GM21529 (cell line): ENCODE results near the gene CNOT6.
A peak's percentile ranks its signal among the peaks of the same experiment; 100 is the strongest.
"Not testable (repeated sequence)": the region's sequence is repeated elsewhere in the genome, so short reads cannot be mapped to it uniquely, and the experiment has no call there.

ENCODE experiments used
- ATAC-seq: cut with Tn5 transposase; IDR thresholded peaks from one replicate; pipeline ENCODE4 v1.9.1; 2021; ENCODE audit not compliant: unreplicated experiment

Gene CNOT6

DNA sequence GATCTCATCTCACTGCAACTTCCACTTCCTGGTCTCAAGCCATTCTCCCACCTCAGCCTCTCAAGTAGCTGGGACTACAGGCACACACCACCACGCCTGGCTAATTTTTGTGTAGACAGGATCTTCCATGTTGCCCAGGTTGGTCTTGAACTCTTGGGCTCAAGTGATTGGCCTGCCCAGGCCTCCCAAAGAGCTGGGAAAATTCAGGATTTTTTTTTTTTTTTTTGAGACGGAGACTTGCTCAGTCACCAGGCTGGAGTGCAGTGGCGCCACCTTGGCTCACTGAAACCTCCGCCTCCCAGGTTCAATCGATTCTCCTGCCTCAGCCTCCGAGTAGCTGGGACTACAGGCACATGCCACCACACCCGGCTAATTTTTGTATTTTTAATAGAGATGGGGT is 21.8 kb downstream of the CNOT6 start:
- ATAC-seq, result not testable (repeated sequence)

DNA sequence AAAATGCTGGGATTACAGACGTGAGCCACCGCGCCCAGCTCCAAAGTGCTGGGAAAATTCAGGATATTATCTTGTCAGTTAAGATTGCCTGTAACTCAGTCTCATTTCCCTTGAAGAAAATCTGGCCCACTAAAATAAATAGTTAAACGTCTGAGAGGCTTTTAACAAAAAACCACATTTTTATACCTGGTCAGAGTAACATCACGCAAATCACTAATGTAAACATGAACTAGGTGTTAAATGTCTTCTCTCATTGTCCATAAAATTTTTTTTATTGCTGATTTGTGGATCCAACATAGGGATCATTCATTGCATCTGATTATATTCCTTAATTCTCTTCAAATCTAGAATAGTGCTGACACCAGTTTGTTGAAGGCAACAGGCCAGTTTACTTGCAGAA is 22.3 kb downstream of the CNOT6 start:
- ATAC-seq, result no peak

DNA sequence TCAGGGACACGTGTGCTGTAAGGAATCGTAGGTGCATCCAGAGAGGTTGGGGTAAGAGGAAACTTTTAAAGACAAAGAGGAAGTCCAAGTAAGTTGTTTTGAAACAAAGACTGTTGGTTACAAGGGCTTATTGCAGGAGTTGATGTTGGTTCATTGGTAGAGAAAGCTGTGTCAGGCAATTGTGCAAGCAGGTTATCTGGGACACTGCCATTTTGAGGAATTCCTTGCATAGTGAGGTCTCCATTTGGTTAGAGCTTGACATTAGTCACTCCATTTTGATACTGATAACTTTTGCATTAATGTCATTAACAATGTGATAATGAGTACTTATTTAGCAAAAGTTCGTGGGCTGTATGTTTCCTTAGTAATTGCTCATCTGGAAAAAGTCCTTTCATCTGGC is 24.9 kb downstream of the CNOT6 start:
- ATAC-seq, result no peak

DNA sequence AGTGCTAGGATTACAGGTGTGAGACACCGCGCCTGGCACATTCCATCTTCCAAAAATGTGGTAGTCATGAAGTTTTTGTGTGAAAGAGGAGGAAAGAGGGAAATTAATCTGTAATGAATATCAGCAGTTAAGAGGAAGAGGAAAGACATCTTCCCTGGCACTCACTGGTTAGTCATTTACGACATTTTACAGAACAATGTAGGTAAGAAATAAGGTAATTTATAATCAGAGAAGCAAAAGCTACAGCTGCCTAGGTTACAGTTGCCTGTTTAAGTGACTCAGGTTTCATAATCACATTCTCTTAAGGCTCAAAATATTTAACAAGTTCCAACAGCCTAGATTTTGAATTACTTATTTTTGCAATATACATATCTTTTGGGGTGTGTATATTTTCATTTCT is 26.9 kb downstream of the CNOT6 start:
- no peak for ATAC-seq

DNA sequence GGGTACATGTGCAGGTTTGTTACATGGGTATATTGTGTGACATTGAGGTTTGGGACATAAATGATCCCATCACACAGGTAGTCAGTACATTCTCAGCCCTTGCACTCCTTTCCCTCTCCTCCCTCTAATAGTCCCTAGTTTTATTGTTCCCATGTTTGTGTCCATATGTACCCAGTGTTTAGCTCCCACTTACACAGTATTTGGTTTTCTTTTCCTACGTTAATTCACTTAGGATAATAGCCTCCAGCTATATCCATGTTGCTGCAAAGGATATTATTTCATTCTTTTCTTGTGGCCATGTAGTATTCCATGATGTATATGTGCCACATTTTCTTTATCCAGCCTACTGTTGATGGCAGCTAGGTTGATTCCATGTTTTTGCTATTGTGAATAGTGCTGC is 27.4 kb downstream of the CNOT6 start:
- ATAC-seq, result no peak

DNA sequence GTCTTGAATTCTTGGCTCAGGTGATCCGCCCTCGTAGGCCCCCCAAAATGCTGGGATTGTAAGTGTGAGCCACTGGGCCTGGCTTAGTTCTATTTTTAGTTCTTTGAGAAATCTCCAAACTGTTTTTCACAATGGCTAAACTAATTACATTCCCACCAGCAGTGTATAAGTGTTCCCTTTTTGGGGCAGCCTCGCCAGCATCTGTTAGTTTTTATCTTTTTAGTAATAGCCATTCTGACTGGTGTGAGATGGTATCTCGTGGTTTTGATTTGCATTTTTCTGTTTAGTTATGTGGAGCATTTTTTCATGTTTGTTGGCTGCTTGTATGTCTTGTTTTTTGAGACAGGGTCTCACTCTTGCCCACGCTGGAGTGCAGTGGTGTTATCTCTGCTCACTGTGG is 28.2 kb downstream of the CNOT6 start:
- ATAC-seq, result no peak

DNA sequence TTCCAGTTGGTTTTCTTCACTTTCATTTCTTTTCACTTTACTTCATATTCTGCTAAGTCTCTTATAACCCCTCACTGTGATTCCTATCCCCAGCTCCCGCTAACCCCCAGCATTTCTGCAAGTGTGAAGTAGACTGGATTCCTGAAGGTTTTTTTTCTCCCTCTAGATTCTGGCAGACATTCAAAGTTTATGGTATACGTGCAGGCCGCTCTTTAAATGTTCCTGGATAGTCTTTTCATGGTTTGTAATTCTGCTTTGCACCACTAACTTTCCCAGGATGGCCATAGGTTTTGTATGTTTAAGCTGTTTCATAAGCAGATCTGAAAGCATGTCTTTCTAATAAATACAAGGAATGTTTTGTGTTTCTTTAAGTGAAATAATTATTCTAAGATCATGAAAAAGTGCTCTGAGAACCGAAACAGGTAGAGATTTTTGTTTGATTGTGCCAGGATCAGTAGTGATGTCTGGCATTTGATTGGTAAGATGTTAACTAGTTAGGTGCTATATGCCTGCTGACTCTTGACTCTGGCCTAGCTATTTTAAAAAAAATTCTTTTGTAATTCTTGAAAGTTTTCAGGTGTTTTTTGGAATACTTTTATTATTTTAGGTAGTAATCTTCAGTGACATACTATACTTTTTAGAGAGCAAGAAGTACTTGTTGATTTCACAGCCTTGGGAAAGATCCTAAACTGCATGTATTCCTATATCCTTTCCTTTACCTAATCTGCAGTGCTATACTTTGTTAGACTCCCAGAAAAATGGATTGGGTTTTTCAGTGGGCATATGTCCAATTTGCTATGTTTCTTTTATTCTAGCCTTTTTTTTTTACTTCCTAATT is 29.7 kb downstream of the CNOT6 start:
- no peak for ATAC-seq

DNA sequence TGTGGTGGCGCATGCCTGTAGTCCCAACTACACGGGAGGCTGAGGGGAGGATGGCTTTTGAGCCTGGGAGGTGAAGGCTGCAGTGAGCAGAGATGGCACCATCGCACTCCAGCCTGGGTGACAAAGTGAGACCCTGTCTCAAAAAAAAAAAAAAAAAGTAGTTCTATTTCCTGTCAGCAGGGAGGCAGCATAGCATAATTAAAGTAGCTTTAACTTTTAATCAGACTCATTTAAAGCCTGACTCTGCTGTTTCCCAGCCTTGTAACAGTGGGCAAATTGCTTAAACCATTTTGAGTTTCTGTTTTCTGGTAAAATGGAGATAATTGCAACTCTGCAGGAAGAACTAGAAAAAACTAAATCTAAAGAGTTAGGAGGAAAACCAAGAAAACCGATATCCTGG is 31.2 kb downstream of the CNOT6 start:
- ATAC-seq, result no peak

DNA sequence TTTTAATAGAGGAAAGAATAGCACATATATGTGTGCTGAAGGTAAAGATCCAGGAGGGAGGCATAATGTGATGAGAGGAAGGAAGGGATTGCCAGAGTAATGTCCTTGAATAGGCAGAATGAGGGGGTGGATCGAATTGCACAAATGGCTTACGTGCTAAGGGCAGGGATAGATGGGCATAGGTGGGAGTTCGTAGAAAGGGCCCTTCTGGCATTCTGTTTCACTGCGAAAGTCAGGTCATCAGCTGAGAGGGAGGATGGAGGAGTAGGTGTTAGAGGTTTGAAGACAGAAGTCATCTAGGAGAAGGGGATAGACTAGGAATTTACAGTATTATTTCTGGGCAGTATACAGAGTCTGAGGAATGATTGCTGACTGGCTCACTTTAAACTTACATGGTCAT is 32.1 kb downstream of the CNOT6 start:
- no peak for ATAC-seq

DNA sequence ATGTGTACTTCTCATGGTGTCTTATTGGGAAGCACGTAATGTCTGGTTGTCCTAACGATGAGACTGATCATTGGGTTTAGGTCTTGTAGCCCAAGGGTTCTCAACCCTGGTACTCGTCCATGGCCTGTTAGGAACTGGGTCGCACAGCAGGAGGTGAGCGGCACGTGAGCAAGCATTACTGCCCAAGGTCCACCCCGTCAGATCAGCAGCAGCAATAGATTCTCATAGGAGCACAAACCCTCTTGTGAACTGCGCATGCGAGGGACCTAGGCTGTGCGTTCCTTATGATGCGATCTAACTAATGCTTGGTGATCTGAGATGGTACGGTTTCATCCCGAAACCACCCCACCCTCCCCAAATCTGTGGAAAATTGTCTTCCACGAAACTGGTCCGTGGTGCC is 33.5 kb downstream of the CNOT6 start:
- no peak for ATAC-seq

DNA sequence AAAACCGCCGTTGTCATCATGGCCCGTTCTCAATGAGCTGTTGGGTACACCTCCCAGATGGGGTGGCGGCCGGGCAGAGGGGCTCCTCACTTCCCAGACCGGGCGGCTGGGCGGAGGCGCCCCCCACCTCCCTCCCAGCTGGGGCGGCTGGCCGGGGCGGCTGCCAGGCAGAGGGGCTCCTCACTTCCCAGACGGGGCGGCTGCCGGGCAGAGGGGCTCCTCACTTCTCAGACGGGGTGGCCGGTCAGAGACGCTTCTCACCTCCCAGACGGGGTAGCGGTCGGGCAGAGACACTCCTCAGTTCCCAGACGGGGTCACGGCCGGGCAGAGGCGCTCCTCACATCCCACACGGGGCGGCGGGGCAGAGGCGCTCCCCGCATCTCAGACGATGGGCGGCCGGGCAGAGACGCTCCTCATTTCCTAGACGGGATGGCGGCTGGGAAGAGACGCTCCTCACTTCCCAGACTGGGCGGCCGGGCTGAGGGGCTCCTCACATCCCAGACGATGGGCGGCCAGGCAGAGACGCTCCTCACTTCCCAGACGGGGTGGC is 36.9 kb downstream of the CNOT6 start:
- not testable (repeated sequence) for ATAC-seq

DNA sequence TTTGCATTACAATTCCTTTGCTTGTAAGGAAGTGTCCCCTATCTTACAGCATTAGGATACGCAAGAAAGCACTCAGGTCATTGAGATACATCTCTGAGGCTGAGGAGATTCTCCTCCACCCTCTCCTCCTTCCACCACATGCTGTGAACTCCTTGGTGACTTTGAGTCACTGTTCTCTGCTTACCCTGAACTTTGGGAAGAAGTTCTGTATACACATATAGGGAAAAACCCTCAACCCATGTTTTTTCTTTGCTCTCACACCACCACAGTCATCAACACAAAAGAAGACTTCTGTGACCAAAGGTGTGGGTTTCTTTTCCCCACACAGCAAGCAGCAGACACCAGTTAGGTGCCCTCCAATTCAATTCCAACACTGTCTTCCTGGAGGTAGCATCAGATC is 38.1 kb downstream of the CNOT6 start:
- ATAC-seq, result no peak

DNA sequence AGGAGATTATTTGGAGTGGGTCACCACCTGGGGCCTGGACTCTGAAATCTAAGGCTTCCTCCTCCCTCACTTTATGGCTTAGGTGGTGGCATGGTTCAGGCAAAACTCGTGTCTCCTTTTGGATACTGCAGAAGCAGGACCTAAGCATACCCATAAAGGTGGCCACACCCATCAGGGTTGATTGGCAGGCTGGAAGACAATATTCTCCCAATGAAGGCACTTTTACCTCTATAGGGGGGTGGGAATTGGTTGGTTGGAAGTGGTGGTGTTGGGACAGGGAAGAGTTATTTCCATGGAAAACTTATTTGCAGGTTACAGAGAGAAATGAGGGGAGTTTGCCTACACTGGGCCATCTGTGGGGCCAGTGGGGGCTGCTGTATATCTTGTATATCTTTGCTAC is 39.7 kb downstream of the CNOT6 start:
- ATAC-seq, result no peak

DNA sequence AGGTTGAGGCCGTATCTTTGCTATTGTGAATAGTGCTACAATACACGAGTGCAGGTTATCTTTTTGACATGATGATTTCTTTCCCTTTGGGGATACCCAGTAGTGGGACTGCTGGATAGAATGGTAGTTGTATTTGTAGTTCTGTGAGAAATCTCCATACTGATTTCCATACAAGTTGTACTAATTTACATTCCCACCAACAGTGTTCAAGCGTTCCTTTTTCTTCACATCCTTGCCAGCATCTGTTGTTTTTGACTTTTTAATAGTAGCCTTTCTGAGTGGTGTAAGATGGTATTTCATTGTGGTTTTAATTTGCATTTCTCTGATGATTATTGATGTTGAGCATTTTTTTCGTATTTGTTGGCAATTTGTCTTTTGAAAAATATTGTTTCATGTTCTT is 41.4 kb downstream of the CNOT6 start:
- ATAC-seq, result no peak

DNA sequence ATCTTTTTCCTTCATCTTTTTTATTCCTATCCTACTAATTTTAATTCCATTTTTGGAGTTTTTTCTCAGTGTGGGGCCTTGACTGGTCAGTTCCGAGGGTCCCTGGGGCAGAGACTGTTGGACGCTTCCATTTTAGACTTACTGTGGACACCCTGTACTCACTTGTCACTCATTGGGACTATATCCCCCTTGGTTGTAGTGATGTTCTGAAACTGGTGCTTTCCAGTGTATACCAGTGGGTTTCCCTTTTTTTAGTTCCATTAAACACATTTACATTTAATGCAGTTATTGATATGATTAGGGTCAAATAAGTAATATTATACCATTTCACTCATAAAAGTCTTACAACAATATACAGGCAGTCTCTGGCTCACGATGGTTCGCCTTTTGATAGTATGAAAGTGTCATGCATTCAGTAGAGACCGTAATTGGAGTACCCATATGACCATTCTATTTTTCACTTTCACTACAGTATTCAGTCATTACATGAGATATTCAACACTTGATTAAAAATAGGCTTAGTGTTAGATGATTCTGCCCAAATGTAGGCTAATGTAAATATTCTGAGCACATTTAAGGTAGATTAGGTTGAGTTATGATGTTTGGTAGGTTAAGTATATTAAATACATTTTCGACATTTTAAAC is 46.0 kb downstream of the CNOT6 start:
- ATAC-seq, result peak; percentile 79

DNA sequence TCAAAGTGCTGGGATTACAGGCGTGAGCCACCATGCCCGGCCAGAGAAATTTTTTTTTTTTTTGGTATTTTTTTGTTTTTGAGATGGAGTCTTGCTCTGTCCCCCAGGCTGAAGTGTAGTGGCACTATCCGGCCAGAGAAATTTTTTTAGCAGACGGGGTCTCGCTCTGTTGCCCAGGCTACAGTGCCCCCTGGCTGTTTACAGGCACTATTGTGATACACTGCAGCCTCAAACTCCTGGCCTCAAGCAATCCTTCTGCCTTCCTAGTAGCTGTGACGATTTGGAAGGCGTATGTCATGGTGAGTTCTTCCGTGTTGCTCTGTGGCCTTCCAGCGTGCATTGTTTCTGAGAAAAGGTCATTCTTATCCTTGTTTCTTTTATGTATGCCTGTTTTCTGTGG is 47.5 kb downstream of the CNOT6 start:
- no peak for ATAC-seq

DNA sequence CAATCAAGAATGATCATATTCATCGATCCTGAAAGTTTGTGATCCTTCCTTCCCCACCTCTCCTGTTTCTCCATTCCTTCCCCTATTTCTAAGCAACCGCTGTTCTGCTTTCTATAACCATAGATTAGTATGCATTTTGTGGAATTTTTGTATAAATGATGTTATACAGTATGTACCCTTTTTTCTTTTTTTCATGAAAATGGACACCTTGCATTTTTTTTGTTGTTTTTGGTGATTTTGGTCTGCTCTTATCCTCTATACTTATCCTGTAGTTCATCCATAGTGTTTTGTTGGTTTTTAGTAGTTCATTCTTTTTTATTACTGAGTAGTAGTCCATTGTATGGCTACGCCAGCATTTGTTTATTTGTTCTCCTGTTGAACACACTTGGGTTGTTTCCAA is 51.1 kb downstream of the CNOT6 start:
- no peak for ATAC-seq

DNA sequence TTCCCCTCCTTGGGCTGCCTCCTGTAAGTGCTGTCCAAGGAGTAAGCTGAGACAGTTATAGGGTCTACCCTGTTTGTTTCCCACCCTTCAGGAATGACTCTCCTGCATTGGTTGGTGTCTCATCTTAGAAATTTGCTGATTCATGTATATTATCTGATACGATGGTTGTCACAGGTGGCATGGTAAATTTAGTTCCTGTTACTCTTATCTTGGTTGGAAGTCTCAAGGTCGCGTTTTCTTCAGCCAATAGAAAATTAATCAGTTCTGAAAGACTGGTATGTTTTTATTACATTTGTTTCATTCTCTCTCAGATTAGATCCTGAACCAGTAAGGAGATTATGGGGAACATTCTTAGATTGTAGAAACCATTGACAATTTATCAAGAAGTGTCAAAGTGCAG is 54.4 kb downstream of the CNOT6 start:
- no peak for ATAC-seq

DNA sequence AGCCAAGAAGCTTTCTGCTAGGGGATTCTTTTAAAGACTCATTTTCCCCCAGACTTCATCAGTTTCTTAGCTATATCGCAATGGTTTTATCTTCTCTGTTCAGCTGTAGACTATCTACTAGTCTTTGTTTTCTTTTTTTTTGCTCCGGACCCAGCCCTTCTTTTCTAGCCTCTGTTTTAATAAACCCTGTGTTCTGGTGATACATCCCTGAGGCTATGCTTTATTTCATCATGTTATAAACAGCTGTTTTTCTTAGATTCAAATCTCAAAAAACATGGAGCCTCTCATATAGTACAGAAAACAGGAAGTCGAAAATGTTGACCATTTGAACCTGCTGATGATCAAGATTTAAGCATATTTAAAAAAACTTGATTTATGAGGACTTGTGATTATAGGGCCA is 59.4 kb downstream of the CNOT6 start:
- no peak for ATAC-seq

DNA sequence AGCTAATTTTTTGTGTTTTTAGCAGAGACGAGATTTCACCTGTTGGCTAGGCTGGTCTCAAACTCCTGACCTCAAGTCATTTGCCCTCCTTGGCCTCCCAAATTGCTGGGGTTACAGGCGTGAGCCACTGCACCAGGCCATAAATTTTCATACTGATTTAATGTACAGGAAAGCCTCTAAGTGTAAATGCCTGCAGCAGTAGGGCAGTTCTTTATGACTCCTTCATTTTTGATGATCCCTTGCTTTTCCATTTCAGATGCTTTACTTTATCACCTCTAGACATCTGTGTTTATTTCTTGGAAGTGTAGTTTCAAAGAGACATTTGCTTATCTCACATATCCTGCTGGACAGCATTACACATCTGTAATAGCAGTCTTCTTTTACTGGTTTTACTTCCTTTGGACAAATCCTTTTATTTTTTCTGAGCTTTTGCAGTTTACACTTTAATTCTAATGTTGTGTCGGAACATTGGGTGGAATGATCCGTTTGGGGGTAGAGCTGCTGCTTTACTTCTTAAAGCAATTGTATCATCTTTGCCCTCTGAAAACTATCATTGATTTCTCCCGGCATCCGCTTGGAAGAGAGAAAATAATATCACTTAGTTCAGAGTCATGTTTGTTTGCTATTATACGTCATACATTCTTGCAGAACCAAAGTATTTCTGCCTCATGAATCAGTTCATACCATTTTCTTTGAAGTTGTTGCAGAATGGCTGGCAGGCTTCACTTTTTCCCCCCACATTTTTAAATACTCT is 61.2 kb downstream of the CNOT6 start:
- ATAC-seq, result no peak

DNA sequence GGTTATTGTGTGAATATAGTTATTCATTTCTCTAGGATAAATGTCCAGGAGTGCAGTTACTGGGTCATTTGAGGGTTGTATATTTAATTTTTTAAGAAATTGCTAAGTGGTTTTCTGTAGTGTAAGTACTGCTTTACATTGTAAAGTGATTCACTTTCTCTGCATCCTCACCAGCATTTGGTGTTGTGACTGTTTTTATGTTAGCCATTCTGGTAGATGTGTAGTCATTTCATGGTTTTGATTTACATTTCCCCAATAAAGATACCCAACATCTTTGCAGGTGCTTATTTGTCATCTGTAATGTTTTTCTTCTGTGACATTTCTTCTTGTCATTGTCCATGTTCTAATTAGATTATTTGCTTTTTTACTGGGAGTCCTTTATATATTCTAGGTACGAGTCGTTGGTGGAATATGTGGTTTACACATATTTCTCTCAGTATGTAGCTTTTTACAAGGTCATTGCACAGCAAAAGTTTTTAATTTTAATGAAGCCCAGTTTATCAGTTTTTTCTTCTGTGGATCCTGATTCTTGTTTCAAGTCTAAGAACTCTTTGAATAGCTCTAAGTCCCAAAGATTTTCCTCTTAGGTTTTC is 63.1 kb downstream of the CNOT6 start:
- ATAC-seq, result no peak
